ENCODE measurements around the gene KMT2C.
A peak's percentile ranks its signal among the peaks of the same experiment; 100 is the strongest.

Gene KMT2C

DNA sequence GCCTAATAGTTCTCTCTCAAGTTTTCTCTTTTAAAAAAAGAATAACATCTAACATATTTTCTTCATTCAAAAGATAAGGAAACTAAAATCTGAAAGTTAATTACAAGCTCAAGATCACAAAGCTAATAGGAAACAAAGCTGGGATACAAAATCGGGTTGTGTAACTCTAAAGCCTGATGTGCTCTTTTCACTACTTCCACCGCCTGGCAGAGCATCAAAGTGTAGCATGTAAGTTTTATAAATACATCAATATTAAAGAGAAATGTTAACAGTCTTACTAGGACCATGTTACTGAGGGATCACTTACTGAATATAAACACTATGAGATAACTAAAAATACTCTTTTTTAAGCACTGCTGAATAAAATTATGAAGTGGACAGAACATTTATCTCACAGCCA lies 97.2 kb downstream of the KMT2C start:
- Histone ChIP-seq H3K4me1 (ENCODE audit: control insufficient read depth, insufficient read depth, low read length, poor library complexity, severe bottlenecking) (no peaks in the 10 kb centered on the region), H3K9me3 (ENCODE audit: control insufficient read depth, low read length) (no peaks in the 10 kb centered on the region), H3K27ac (ENCODE audit: low read depth, low read length, severe bottlenecking) (no peak overlapping the region), H3K36me3 (ENCODE audit: control insufficient read depth, insufficient read depth, low read length) (no peaks in the 10 kb centered on the region), H3K4me3 (ENCODE audit: extremely low read depth, insufficient read depth, low read length, poor library complexity, severe bottlenecking) (no peak overlapping the region)
- 80% methylated on average over 1 of the region's 2 CpGs; no CpG with 5 or more reads in 1 of the 2 experiments for WGBS, 2 experiments (ENCODE audit: insufficient coverage in 2 of 2)

DNA sequence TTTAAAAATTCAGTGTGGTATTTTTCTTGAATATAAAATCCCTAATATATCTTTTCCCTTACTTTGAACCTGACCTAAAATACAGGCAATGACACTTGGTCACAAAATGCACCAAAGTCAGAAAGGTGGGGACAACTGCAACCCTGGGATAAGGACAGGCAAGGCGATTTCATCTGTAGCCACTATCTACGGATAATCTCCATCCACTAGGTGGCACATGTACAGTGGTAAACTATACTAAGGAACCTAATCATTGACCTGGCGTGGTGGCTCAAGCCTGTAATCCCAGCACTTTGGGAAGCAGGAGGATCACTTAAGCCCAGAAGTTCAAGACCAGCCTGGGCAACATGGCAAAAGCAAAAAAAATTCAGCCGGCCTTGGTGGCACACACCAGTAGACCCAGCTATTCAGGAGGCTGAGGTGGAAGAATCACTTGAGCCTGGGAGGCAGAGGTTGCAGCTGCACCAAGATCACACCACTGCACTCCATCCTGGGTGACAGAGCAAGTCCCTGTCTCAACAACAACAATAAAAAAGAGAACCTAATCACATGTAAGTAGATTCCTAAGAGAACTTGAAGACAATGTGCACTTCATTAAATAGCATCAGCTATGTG lies 98.9 kb downstream of the KMT2C start:
- 49 to 74% methylated on average over 2 to 4 of the region's 4 CpGs for WGBS, 2 experiments (ENCODE audit: insufficient coverage in 2 of 2)
- no peaks in the 10 kb centered on the region for H3K4me1 ChIP-seq (ENCODE audit: control insufficient read depth, insufficient read depth, low read length, poor library complexity, severe bottlenecking)

DNA sequence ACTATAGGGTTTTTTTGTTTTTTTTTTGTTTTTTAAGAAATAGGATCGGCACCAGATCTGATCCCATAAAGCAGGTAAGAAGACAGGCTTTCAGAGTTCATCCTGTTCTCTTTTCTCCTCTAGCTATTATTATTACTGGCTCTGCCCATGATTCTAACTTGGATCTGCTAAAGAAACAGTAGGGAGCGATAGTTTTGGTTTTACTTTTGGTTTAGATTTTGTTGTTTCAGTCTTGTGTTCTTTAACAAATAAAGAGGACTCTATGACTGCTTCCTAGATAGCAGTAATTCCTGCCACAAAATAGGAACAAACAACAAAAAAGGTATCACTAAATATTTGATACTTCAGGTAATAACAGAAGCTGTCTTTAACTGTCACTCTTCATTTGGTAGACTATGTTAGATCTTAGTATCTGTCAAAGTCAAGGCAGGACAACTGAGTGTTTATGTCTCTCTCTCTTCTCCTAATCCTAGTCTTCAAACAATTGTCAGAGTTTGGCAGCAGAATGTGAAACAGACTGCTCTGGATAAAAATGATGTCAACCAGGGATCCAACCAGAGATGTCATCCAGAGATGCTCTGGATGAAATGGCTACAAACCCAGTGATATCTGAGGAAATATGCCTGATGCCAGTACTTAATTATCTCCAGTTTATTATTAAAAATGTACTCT lies 99.8 kb downstream of the KMT2C start:
- H3K27ac ChIP-seq (ENCODE audit: low read depth, low read length, severe bottlenecking): no peak overlapping the region
- H3K9me3 ChIP-seq (ENCODE audit: control insufficient read depth, low read length): no peaks in the 10 kb centered on the region
- no peaks in the 10 kb centered on the region for H3K4me1 ChIP-seq (ENCODE audit: control insufficient read depth, insufficient read depth, low read length, poor library complexity, severe bottlenecking)
- no peak overlapping the region for H3K4me3 ChIP-seq (ENCODE audit: extremely low read depth, insufficient read depth, low read length, poor library complexity, severe bottlenecking)
- H3K36me3 ChIP-seq (ENCODE audit: control insufficient read depth, insufficient read depth, low read length): no peaks in the 10 kb centered on the region
- WGBS, 2 experiments (ENCODE audit: insufficient coverage in 2 of 2): no CpG with 5 or more reads among the region's 2 CpGs

More for the DNA sequence above, 98.9 kb downstream of the KMT2C start:
- Histone ChIP-seq H3K36me3 (ENCODE audit: control insufficient read depth, insufficient read depth, low read length) (no peaks in the 10 kb centered on the region), H3K9me3 (ENCODE audit: control insufficient read depth, low read length) (no peaks in the 10 kb centered on the region), H3K4me3 (ENCODE audit: extremely low read depth, insufficient read depth, low read length, poor library complexity, severe bottlenecking) (no peak overlapping the region), H3K27ac (ENCODE audit: low read depth, low read length, severe bottlenecking) (no peak overlapping the region)

DNA sequence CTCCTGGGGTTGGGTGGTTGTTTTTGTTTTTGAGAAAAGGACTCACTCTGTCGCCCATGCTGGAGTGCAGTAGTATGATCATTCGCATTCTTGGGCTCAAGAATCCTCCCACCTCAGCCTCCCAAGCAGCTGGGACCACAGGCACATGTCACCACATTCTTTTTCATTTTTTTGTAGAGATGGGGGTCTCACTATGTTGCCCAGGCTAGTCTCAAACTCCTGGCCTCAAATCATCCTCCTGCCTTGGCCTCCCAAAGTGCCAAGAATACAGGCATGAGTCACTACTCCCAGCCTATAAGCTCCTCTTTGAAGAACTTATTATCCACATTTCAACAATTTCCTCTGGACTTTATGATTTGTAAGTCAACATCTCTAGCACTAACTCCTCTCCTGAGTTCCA lies 102.7 kb downstream of the KMT2C start:
- H3K9me3 ChIP-seq (ENCODE audit: control insufficient read depth, low read length): no peaks in the 10 kb centered on the region
- peaks cover 16% of the 10 kb centered on the region for H3K36me3 ChIP-seq (ENCODE audit: control insufficient read depth, insufficient read depth, low read length)
- H3K4me1 ChIP-seq (ENCODE audit: control insufficient read depth, insufficient read depth, low read length, poor library complexity, severe bottlenecking): no peaks in the 10 kb centered on the region
- H3K27ac ChIP-seq (ENCODE audit: low read depth, low read length, severe bottlenecking): no peak overlapping the region
- WGBS, 2 experiments (ENCODE audit: insufficient coverage in 2 of 2): 60% methylated on average over 1 of the region's 2 CpGs; no CpG with 5 or more reads in 1 of the 2 experiments
- H3K4me3 ChIP-seq (ENCODE audit: extremely low read depth, insufficient read depth, low read length, poor library complexity, severe bottlenecking): no peak overlapping the region

DNA sequence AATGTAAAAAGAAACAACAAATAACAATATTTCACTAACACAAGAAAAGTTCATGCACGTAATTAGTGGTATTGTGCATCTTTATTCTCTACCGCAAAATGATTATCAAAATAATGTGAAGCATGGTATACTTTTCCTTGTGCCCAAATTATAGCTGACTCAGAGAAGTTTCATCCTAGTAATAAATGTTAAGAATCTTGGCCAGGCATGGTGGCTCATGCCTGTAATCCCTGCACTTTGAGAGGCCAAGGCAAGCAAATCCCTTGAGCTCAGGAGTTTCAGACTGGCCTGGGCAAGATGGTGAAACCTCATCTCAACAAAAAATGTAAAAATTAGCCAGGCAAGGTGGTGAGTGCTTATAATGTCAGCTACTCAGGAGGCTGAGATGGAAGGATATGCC lies 105.0 kb downstream of the KMT2C start:
- no peak overlapping the region for H3K27ac ChIP-seq (ENCODE audit: low read depth, low read length, severe bottlenecking)
- WGBS, 2 experiments (ENCODE audit: insufficient coverage in 2 of 2): 80% methylated on average over 1 of the region's 2 CpGs; no CpG with 5 or more reads in 1 of the 2 experiments
- no peak overlapping the region for H3K4me3 ChIP-seq (ENCODE audit: extremely low read depth, insufficient read depth, low read length, poor library complexity, severe bottlenecking)
- H3K9me3 ChIP-seq (ENCODE audit: control insufficient read depth, low read length): no peaks in the 10 kb centered on the region
- peaks cover 31% of the 10 kb centered on the region for H3K36me3 ChIP-seq (ENCODE audit: control insufficient read depth, insufficient read depth, low read length)
- no peaks in the 10 kb centered on the region for H3K4me1 ChIP-seq (ENCODE audit: control insufficient read depth, insufficient read depth, low read length, poor library complexity, severe bottlenecking)

DNA sequence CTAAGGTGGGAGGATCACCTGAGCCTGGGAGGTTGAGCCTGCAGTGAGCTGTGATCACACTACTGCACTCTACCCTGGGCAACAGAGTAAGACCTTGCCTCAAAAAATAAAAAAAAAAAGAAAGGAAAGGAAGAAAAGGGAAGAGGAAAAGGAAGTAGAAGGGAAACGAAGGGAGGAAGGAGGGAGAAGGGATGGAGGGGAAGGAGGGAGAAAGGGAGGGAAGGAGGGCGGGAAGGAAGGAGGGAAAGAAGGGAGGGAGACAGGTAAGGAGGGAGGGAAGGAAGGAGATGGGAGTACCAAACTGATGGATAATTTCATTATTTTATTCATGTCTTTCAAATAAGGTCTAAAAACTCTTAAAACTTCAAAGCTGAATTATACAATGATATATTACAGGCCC lies 106.3 kb downstream of the KMT2C start:
- Histone ChIP-seq H3K9me3 (ENCODE audit: control insufficient read depth, low read length) (no peaks in the 10 kb centered on the region), H3K27ac (ENCODE audit: low read depth, low read length, severe bottlenecking) (no peak overlapping the region), H3K4me1 (ENCODE audit: control insufficient read depth, insufficient read depth, low read length, poor library complexity, severe bottlenecking) (no peaks in the 10 kb centered on the region), H3K4me3 (ENCODE audit: extremely low read depth, insufficient read depth, low read length, poor library complexity, severe bottlenecking) (no peak overlapping the region), H3K36me3 (ENCODE audit: control insufficient read depth, insufficient read depth, low read length) (peaks cover 35% of the 10 kb centered on the region)
- 100% methylated on average over 1 to 2 of the region's 2 CpGs for WGBS, 2 experiments (ENCODE audit: insufficient coverage in 2 of 2)

DNA sequence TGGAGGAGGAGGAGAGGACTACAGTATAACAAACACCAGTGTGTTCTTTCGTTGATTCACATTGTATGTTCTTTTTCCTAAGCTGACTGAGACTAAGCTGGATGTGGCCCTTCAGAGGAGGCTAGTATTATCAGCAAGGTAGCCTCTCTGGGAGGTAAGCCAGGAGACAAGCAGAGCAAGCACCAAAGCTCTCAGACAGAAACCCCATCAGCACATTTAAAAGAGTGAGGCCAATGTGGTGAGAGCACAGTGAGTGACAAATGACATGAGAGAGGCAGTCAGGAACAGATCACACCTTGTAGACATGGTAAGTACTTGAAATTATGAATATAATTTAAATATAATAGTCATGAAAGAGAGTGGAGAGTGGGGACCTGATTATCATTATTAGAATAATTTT lies 107.6 kb downstream of the KMT2C start:
- no CpG with 5 or more reads among the region's 1 CpG for WGBS, 2 experiments (ENCODE audit: insufficient coverage in 2 of 2)
- Histone ChIP-seq H3K27ac (ENCODE audit: low read depth, low read length, severe bottlenecking) (no peak overlapping the region), H3K9me3 (ENCODE audit: control insufficient read depth, low read length) (no peaks in the 10 kb centered on the region), H3K36me3 (ENCODE audit: control insufficient read depth, insufficient read depth, low read length) (peaks cover 40% of the 10 kb centered on the region), H3K4me3 (ENCODE audit: extremely low read depth, insufficient read depth, low read length, poor library complexity, severe bottlenecking) (no peak overlapping the region), H3K4me1 (ENCODE audit: control insufficient read depth, insufficient read depth, low read length, poor library complexity, severe bottlenecking) (no peaks in the 10 kb centered on the region)

DNA sequence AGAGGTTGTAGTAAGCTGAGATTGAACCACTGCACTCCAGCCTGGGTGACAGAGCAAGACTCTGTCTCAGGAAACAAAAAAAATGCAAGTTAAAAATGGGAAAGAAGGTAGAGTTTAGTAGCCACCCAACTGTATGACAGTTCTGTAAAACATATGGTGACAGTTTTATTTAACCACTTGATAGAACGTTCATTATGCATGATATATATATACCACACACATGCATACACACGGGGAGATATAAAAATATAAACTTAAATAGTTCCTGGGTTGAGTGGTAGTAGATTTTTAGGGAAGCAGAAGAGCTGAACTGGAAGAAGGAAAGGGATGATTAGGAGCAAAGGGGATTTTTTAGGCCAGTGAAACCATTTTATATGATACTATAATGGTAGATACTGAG lies 120.0 kb downstream of the KMT2C start:
- WGBS, 2 experiments (ENCODE audit: insufficient coverage in 2 of 2): no CpG with 5 or more reads among the region's 2 CpGs
- Histone ChIP-seq H3K4me1 (ENCODE audit: control insufficient read depth, insufficient read depth, low read length, poor library complexity, severe bottlenecking) (no peaks in the 10 kb centered on the region), H3K4me3 (ENCODE audit: extremely low read depth, insufficient read depth, low read length, poor library complexity, severe bottlenecking) (no peak overlapping the region), H3K9me3 (ENCODE audit: control insufficient read depth, low read length) (no peaks in the 10 kb centered on the region), H3K27ac (ENCODE audit: low read depth, low read length, severe bottlenecking) (no peak overlapping the region), H3K36me3 (ENCODE audit: control insufficient read depth, insufficient read depth, low read length) (peaks cover 10% of the 10 kb centered on the region)

DNA sequence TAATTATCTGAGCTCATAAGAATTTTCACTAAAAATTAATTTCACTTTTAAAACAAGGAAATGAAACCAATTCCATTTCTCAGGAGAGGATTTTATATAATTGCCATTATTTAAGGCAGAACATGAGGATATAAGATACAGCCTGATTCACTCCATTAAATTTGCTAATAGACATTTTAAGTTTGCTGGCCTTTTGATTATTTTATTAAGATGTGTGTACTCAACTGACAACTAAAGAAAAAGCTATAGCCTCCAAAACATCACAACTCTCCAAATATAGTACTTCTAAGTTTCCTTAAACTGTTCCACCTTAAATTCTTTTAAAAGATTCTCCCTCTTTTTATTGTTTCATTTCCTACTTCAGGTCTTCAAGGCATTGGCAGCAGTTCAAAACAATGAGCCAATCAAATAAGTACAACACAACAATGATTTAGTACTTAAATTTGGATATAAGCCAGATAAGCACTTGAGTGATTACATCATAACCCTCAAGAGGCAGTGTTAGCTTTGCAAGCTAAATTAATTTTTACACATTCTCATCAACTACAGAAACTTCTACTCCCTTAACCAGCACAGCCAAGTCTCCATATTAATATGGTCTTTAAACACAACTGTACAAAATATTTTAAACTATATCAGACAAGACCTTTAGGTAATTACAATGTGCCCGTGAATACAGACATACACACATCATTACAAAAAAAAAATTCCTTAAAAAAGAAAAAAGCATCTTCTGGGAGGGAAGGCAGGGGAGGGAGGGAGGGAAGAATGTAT lies 121.8 kb downstream of the KMT2C start:
- no peak overlapping the region for H3K4me3 ChIP-seq (ENCODE audit: extremely low read depth, insufficient read depth, low read length, poor library complexity, severe bottlenecking)
- H3K9me3 ChIP-seq (ENCODE audit: control insufficient read depth, low read length): no peaks in the 10 kb centered on the region
- no peak overlapping the region for H3K27ac ChIP-seq (ENCODE audit: low read depth, low read length, severe bottlenecking)
- no peaks in the 10 kb centered on the region for H3K4me1 ChIP-seq (ENCODE audit: control insufficient read depth, insufficient read depth, low read length, poor library complexity, severe bottlenecking)
- peaks cover 19% of the 10 kb centered on the region for H3K36me3 ChIP-seq (ENCODE audit: control insufficient read depth, insufficient read depth, low read length)
- WGBS, 2 experiments (ENCODE audit: insufficient coverage in 2 of 2): no CpG with 5 or more reads among the region's 1 CpG

DNA sequence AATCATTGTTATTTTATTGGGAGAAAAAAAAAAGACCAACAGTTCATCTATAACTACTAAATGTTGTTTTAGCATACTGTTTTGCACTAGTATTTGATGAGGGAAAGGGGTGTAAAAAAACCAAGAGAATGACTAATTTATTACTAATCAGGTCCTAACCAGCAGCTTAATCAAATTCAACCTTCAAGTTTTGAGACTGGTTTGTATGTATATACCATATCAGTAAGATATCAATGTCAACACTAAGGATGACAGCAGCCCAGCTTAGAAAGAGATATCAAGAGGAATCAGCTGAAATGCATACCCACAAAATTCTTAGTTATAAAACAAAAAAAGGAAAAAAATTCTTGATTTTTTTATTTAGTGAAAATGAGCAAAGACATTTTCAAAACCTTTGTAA lies 122.6 kb downstream of the KMT2C start:
- H3K27ac ChIP-seq (ENCODE audit: low read depth, low read length, severe bottlenecking): no peak overlapping the region
- no peaks in the 10 kb centered on the region for H3K4me1 ChIP-seq (ENCODE audit: control insufficient read depth, insufficient read depth, low read length, poor library complexity, severe bottlenecking)
- peaks cover 25% of the 10 kb centered on the region for H3K36me3 ChIP-seq (ENCODE audit: control insufficient read depth, insufficient read depth, low read length)
- H3K4me3 ChIP-seq (ENCODE audit: extremely low read depth, insufficient read depth, low read length, poor library complexity, severe bottlenecking): no peak overlapping the region
- no peaks in the 10 kb centered on the region for H3K9me3 ChIP-seq (ENCODE audit: control insufficient read depth, low read length)

DNA sequence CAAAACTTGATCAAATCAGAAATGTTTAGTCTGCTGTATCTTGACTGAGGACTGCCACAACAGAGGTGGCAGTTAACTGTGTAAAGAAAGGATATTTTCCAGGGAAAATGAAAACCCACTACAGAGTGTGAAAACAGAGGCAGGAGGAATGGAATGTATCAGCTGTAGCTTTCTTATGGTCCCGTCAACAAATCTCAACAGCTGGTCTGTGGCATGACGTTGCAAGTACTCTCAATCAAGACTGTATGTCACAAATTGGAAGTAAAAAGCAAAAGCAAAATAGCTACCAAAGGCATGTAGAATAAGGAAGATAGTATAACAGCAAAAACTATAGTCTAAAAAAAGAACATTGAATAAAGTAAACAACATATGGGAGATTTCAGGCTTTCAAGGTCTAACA lies 123.5 kb downstream of the KMT2C start:
- no peaks in the 10 kb centered on the region for H3K9me3 ChIP-seq (ENCODE audit: control insufficient read depth, low read length)
- peak overlapping the region; percentile 20 for H3K27ac ChIP-seq (ENCODE audit: low read depth, low read length, severe bottlenecking)
- H3K4me3 ChIP-seq (ENCODE audit: extremely low read depth, insufficient read depth, low read length, poor library complexity, severe bottlenecking): no peak overlapping the region
- H3K4me1 ChIP-seq (ENCODE audit: control insufficient read depth, insufficient read depth, low read length, poor library complexity, severe bottlenecking): no peaks in the 10 kb centered on the region
- peaks cover 31% of the 10 kb centered on the region for H3K36me3 ChIP-seq (ENCODE audit: control insufficient read depth, insufficient read depth, low read length)
- WGBS, 2 experiments (ENCODE audit: insufficient coverage in 2 of 2): 86 to 94% methylated on average over 2 of the region's 2 CpGs

All from mesodermal cell (in vitro differentiated cells).